ENCODE measurements around the gene FAIM2.
"Not testable (repeated sequence)": the region's sequence is repeated elsewhere in the genome, so short reads cannot be mapped to it uniquely, and the experiment has no call there.

Gene FAIM2

GRCh38 chr12:49860921-49861320 lies 42.8 kb downstream of the FAIM2 start:
- not testable (repeated sequence) for DNase-seq (ENCODE audit: low read depth)

GRCh38 chr12:49855890-49856289 lies 47.8 kb downstream of the FAIM2 start:
- DNase-seq (ENCODE audit: low read depth) = not testable (repeated sequence)

GRCh38 chr12:49854976-49855375 lies 48.7 kb downstream of the FAIM2 start:
- no peak for DNase-seq (ENCODE audit: low read depth)

- DNase-seq (ENCODE audit: low read depth) = no peak
Measured at GRCh38 chr12:49853671-49854070, 50.0 kb downstream of the FAIM2 start.

GRCh38 chr12:49847161-49847560 lies 56.5 kb downstream of the FAIM2 start:
- DNase-seq (ENCODE audit: low read depth) = no peak

- no peak for DNase-seq (ENCODE audit: low read depth)
Measured at GRCh38 chr12:49846032-49846431, 57.7 kb downstream of the FAIM2 start.

GRCh38 chr12:49843876-49844437 lies 59.7 kb downstream of the FAIM2 start:
- DNase-seq (ENCODE audit: low read depth) = no peak

GRCh38 chr12:49843411-49843810 lies 60.3 kb downstream of the FAIM2 start:
- no peak for DNase-seq (ENCODE audit: low read depth)

GRCh38 chr12:49842519-49843352 lies 61.0 kb downstream of the FAIM2 start, which contains the start of gene BCDIN3D:
Gene BCDIN3D (minus strand): TSS chr12:49843106. CDS start chr12:49843087, 19 bp downstream.
- DNase-seq (ENCODE audit: low read depth) = peak; percentile 92

- no peak for DNase-seq (ENCODE audit: low read depth)
Measured at GRCh38 chr12:49838973-49839633, 64.6 kb downstream of the FAIM2 start.

- no peak for DNase-seq (ENCODE audit: low read depth)
Measured at GRCh38 chr12:49832836-49833421, 70.8 kb downstream of the FAIM2 start.

- DNase-seq (ENCODE audit: low read depth) = no peak
Measured at GRCh38 chr12:49831717-49832116, 72.0 kb downstream of the FAIM2 start.

- DNase-seq (ENCODE audit: low read depth) = peak; percentile 92
Measured at GRCh38 chr12:49828133-49829091, 75.3 kb downstream of the FAIM2 start, which contains the start of gene NCKAP5L. Gene NCKAP5L (minus strand): TSS chr12:49828413. CDS start chr12:49804044, 24,369 bp downstream.

- no peak for DNase-seq (ENCODE audit: low read depth)
Measured at GRCh38 chr12:49827401-49828099, 76.2 kb downstream of the FAIM2 start.

- no peak for DNase-seq (ENCODE audit: low read depth)
Measured at GRCh38 chr12:49827051-49827400, 76.7 kb downstream of the FAIM2 start.

GRCh38 chr12:49825971-49826421 lies 77.7 kb downstream of the FAIM2 start:
- no peak for DNase-seq (ENCODE audit: low read depth)

- no peak for DNase-seq (ENCODE audit: low read depth)
Measured at GRCh38 chr12:49825360-49825970, 78.2 kb downstream of the FAIM2 start.

- DNase-seq (ENCODE audit: low read depth) = no peak
Measured at GRCh38 chr12:49824895-49825294, 78.8 kb downstream of the FAIM2 start.

- no peak for DNase-seq (ENCODE audit: low read depth)
Measured at GRCh38 chr12:49824416-49824815, 79.3 kb downstream of the FAIM2 start.

GRCh38 chr12:49823951-49824350 lies 79.7 kb downstream of the FAIM2 start:
- DNase-seq (ENCODE audit: low read depth) = no peak
